ENCODE measurements around the gene LDLRAD3. TPM values are rescaled to one million over a fixed set of nuclear protein-coding genes. Genes with fewer than 3 reads are reported as not detected.

The LDLRAD3 gene
- total RNA-seq, 2 donors from 2014 or later = 19.2 to 30.6 TPM

GRCh38 chr11:36141196-36141953, 197.5 kb downstream of the LDLRAD3 start:
- H3K27ac ChIP-seq (ENCODE audit: low read depth, low read length) = no peak overlapping the region
- H3K36me3 Mint-ChIP-seq (ENCODE audit: low read depth) = peaks cover 29% of the 10 kb centered on the region

GRCh38 chr11:36141956-36142355, 198.1 kb downstream of the LDLRAD3 start:
- no peak for DNase-seq
- Histone ChIP-seq H3K36me3 (ENCODE audit: control insufficient read depth, insufficient read depth, low read length) (peaks cover 18% of the 10 kb centered on the region), H3K9me3 (ENCODE audit: control insufficient read depth, low read length) (peaks cover 8% of the 10 kb centered on the region), H3K9ac (ENCODE audit: extremely low read depth, low read length, poor library complexity, severe bottlenecking) (no peak overlapping the region), H3K27me3 (ENCODE audit: control insufficient read depth, insufficient read depth, low read length, poor library complexity, severe bottlenecking) (no peaks in the 10 kb centered on the region), H3K4me3 (ENCODE audit: low read length) (no peak overlapping the region), H3K4me1 (ENCODE audit: control insufficient read depth, insufficient read depth, low read length) (no peaks in the 10 kb centered on the region), H3K27ac (ENCODE audit: low read depth, low read length) (no peak overlapping the region)
- no peak overlapping the region for H3K27ac Mint-ChIP-seq
- no peaks in the 10 kb centered on the region for H3K27me3 Mint-ChIP-seq (ENCODE audit: insufficient read depth)
- H3K9me3 Mint-ChIP-seq = peaks cover 9% of the 10 kb centered on the region
- TF ChIP-seq CTCF (conservative IDR thresholded peaks at IDR 0.05) = no peak
- WGBS, 2 experiments (ENCODE audit: insufficient coverage in 1 of 2, insufficient read length in 1 of 2) = 83 to 88% methylated on average over 1 to 2 of the region's 2 CpGs
- peaks cover 27% of the 10 kb centered on the region for H3K36me3 Mint-ChIP-seq (ENCODE audit: low read depth)
- H3K4me3 Mint-ChIP-seq = no peak overlapping the region
- H3K4me1 Mint-ChIP-seq = peaks cover 15% of the 10 kb centered on the region

More at GRCh38 chr11:36141196-36141953, 197.5 kb downstream of the LDLRAD3 start:
- Histone ChIP-seq H3K36me3 (ENCODE audit: control insufficient read depth, insufficient read depth, low read length) (peaks cover 19% of the 10 kb centered on the region), H3K4me1 (ENCODE audit: control insufficient read depth, insufficient read depth, low read length) (no peaks in the 10 kb centered on the region), H3K4me3 (ENCODE audit: low read length) (no peak overlapping the region), H3K9me3 (ENCODE audit: control insufficient read depth, low read length) (peaks cover 8% of the 10 kb centered on the region), H3K27me3 (ENCODE audit: control insufficient read depth, insufficient read depth, low read length, poor library complexity, severe bottlenecking) (no peaks in the 10 kb centered on the region), H3K9ac (ENCODE audit: extremely low read depth, low read length, poor library complexity, severe bottlenecking) (no peak overlapping the region)
- Mint-ChIP-seq H3K9me3 (peaks cover 9% of the 10 kb centered on the region), H3K27me3 (ENCODE audit: insufficient read depth) (no peaks in the 10 kb centered on the region), H3K4me3 (no peak overlapping the region), H3K27ac (no peak overlapping the region), H3K4me1 (peaks cover 13% of the 10 kb centered on the region)
- 83 to 88% methylated on average over 6 to 12 of the region's 12 CpGs for WGBS, 2 experiments (ENCODE audit: insufficient coverage in 1 of 2, insufficient read length in 1 of 2)
- no peak for DNase-seq
- no peak for TF ChIP-seq CTCF (conservative IDR thresholded peaks at IDR 0.05)

- Histone ChIP-seq H3K4me3 (ENCODE audit: low read length) (no peak overlapping the region), H3K9me3 (ENCODE audit: control insufficient read depth, low read length) (peaks cover 8% of the 10 kb centered on the region), H3K27me3 (ENCODE audit: control insufficient read depth, insufficient read depth, low read length, poor library complexity, severe bottlenecking) (no peaks in the 10 kb centered on the region), H3K27ac (ENCODE audit: low read depth, low read length) (no peak overlapping the region), H3K4me1 (ENCODE audit: control insufficient read depth, insufficient read depth, low read length) (no peaks in the 10 kb centered on the region), H3K36me3 (ENCODE audit: control insufficient read depth, insufficient read depth, low read length) (peaks cover 15% of the 10 kb centered on the region), H3K9ac (ENCODE audit: extremely low read depth, low read length, poor library complexity, severe bottlenecking) (no peak overlapping the region)
- Mint-ChIP-seq H3K9me3 (peaks cover 9% of the 10 kb centered on the region), H3K27ac (no peak overlapping the region), H3K36me3 (ENCODE audit: low read depth) (peaks cover 25% of the 10 kb centered on the region), H3K4me3 (no peak overlapping the region), H3K4me1 (peaks cover 15% of the 10 kb centered on the region), H3K27me3 (ENCODE audit: insufficient read depth) (no peaks in the 10 kb centered on the region)
- 75 to 81% methylated on average over 4 to 8 of the region's 8 CpGs for WGBS, 2 experiments (ENCODE audit: insufficient coverage in 1 of 2, insufficient read length in 1 of 2)
- DNase-seq = no peak
- TF ChIP-seq CTCF (conservative IDR thresholded peaks at IDR 0.05) = no peak
Measured at GRCh38 chr11:36142439-36142838, 198.6 kb downstream of the LDLRAD3 start.
